Measurements from ENCODE around the gene FNIP2.

The FNIP2 gene

DNA sequence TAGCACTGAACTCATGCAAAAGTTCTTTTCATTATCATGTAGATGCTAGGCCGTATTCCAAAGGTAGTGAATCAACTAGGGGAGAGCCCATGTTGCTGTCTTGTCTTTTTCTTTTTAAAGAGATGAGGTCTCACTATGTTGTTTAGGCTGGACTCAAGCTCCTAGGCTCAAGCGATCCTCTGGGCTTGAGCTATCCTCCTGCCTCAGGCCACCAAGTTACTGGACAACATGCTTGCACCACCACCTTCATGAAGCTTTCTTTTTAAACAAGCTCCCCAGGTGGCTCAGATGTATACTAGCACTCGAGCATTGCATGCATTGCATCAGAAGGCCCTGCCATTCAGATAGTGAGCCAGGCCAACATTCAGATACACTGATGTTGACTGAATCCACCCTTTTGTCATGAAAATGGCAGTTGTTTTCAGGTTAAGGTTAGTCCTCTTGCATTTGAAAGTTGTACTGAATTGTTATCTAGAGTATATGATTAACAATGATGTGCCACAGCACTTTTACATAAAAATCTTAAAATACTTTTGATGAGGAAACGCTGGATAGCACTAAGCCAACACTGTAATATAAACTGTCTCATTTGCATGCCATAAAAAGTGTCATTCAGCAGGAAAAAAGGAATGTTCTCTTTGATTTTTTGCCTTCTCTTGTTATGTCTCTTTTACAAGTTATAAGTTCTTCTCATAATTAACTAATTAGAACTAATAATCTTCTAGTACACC is 76.7 kb downstream of the FNIP2 start:
- DNase-seq: no peak

DNA sequence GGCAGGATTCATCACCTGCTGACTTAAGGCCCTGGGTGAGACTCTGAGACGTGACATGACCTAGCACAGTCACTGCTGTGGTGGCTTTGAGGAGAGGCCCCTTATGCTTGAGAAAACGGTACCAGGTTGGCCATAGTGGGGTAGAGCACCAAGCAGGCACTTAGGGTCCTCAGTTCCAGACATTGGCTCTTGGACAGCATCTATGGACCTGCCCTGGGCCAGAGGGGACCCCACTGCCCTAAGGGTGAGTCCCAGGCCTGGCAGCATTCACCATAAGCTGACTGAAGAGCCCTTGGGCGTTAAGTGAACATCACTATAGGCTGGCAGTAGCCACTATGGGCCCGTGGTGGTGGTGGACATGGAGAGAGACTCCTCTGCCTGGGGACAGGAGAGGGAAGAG is 78.7 kb downstream of the FNIP2 start:
- no peak for DNase-seq

DNA sequence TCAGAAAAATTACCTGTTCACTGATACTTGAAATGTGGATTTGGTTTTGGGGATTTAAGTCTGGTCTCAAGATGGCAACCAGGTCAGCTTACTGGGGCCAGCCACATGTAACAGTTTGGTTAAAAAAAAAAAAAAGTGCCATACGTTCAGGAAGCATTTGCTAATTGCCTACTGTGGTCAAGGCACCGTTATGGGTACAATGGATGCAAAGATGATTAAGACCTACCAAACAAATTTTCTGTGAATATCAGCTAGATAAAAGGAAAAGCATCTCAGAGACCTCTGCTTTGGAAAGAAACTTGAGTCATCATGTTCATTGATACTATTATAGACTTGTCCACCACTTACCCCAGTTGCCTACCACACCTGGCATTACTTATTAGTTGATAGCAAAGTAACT is 80.9 kb downstream of the FNIP2 start:
- DNase-seq: no peak

DNA sequence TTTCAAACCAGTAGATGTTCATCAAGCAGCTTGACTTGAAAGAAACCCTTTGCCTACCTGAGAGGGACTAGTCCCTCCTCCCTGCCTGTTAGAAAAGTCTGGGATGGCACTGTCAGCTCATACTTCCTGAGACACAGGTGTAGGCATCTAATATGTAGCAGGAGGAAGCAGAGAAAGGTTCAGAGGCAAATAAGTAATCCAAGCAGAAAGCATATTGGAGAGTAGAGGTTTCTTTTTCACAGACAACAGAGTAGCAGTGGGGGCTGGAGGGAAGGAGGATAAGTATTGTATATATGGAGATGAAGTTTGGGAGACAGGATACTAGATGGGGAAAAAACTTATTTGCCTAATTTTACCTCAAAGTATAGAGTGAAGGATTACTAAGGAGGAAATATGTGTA is 81.5 kb downstream of the FNIP2 start:
- no peak for DNase-seq

DNA sequence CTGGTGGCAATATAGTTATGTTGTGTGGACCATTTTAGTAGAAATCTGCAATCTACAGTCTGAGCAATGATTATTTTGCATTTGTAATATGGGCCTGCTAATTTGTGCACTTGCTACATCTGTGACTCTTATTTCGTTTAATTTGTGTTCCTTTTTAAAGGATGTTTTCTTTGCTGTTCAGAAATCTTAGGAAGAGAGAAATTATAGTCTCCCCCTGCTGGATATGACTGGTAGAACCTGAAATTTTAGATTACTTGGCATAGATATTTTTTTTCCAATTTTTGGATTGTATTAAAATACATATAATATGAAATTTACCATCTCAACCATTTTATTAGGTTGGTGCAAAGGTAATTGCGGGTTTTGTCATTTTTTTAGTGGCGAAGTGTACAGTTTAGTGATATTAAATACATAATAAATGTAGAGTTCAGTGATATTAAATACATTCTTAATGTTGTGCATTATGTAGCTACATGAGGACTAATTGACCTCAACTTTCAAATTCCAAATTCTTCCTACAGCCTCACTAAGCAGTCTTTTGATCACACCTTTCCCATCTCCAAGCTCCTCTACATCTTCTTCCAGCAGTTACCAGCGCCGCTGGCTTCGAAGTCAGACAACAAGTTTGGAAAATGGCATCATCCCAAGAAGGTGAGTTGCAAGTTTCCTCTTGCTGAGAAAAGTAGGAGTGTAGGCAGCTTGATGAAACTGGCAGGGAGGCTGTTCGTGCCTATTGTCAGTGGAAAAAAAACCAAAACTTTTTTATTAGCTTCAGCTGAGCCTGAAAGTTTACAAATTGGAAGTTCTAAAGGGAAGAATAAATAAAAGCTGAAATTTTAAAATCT is 82.2 kb downstream of the FNIP2 start:
- DNase-seq: no peak

DNA sequence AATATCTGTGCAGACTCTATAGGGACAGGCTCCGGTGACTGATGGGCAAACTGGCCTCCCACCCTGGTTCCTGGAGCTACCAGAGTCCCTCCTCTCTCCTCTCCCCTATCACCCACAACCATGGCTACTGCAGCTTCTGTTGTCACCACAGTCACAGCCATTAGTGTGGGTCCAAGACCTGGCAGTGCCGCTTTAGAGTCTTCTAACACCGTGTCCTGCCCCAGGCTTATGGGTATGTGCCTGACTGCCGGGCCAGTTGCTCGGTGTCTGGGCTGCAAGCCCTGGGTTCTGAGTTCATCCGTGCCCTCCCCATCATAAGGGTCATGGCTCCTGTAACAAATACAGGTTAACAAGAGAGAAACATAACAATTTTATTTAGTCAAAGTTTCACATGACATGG is 85.4 kb downstream of the FNIP2 start:
- DNase-seq: no peak

DNA sequence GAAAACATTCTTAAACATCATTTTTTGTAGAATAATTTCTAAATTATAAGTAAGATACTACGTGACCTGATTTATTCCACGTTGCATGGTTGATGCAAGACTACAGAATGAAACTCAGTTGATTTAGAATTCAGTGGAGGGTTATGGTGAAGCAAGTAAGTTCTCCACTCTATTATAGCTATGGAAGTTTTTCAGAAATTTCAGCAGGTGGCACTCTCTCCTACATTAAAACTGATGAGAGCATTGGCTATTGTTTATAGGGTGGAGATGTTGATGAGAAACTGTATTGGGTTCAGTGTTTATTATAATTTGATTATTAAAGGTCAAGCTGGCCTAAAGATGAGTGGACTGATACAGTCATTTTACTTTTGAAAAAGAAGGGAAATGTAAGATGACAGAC is 88.0 kb downstream of the FNIP2 start:
- DNase-seq: peak; percentile 21

DNA sequence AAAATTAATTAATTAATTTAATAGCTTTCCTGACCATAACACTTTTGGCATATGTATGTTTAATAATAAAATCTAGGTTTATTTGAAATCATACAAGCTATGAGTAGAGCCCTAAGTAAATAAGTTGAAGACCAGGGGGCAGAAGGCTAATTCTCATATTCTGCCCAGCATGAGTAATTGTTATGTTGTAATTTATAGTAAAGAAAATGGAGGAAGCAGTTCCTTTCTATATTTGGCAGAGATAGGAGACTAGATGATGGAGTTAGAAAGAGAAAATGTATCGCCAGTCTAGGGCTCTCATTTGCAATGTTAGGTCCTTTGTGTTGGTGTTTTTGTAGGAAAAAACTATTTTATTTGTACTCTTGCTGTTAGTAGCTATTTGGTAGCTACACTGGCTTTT is 89.1 kb downstream of the FNIP2 start:
- no peak for DNase-seq

DNA sequence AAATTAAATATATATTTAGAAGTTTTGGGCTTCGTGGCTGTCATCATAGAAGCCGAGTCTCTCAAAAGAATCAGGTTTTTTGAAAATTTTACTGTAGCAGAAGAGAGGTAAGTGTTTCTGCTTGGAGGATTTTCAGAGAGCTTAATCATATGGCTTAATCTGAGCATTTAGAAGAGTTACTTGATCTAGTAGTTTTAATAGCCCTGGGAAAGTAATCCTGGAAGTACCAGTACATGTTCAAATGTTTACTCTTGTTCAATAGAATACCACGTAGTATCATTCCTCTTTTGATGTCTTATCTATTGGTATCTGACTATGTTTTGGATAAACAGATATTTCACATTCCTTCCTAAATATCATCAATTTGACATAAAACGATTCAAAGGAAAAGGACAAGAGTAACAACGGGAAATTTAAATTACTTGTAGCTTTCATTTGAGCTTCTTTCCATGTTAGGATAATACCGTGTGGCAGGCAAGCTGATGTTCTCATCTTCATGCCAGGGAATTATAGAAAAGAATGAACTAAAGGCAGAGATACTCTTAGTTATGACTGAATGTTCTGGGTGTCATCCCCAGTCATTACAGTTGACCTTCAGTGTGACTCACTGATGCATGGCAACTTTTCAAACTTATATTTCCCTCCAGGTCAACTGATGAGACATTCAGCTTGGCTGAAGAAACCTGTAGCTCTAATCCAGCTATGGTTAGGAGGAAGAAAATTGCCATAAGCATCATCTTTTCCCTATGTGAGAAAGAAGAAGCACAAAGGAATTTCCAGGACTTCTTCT is 89.8 kb downstream of the FNIP2 start:
- DNase-seq: no peak

DNA sequence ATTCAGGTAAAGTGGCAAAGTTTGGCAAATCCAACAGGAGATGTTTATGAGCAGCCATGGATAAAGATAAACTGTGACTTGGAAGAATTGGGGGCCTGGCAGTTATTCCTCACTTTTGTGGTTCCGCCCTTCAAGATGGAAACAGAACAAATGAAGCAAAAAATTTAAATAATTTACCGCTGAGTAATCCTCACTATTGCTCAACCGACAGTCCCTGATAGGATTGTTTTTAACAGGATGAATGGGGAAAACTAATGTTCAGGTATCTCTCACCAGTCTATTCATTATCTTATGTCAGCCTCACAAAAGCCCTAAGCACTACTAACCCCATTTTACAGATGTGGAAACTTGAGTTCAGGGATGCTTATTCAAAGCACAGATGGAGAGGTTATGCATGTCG is 90.8 kb downstream of the FNIP2 start:
- DNase-seq: no peak

DNA sequence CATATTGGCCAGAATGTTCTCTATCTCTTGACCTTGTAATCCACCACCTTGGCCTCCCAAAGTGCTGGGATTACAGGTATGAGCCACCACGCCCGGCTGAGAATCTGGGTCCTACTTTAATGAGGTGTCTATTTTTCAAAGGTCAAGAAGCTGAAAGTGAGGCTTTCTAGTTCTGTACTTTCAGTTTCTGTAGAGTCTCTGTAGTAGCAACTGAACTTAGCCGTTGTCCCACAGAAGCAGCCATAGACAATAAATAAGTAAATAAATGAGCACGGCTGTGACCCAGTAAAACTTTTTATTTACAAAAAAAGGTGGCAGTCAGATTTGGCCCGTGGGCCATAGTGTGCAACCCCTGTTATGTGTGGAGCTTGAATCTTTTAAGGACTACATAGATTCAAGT is 92.0 kb downstream of the FNIP2 start:
- DNase-seq: no peak

DNA sequence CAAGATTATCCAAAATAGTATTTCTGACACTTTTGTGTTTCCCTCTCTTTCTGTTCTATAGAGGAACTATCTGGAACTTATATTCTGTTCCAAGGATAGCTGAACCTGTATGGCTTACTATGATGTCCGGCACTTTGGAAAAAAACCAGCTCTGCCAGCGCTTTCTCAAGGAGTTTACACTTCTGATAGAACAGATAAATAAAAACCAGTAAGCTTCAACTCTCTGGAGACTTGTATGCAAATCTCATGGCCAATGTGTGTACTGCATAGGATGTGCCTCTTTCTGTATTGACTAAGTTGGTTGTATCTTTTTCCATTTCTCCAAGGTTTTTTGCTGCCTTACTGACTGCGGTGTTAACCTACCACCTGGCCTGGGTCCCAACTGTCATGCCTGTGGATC is 92.5 kb downstream of the FNIP2 start:
- DNase-seq: no peak

DNA sequence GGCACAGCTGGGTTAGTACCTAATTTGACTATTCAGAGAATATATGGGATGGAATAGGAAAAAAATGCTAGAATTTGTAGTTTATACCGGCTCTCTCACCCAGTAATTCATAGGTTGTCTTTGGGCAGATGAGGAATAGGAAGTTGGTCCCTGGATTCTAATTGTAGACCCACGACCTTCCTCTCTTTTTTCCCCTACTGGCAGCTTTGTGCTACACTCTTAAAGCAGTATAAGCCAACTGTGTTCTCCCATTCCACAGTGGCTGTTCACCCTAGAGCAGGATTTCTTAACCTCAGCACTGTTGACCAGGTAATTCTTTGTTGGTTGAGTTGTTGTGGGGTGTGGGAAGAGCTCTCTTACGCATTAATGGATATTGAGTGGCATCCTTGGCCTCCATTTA is 92.9 kb downstream of the FNIP2 start:
- DNase-seq: no peak

DNA sequence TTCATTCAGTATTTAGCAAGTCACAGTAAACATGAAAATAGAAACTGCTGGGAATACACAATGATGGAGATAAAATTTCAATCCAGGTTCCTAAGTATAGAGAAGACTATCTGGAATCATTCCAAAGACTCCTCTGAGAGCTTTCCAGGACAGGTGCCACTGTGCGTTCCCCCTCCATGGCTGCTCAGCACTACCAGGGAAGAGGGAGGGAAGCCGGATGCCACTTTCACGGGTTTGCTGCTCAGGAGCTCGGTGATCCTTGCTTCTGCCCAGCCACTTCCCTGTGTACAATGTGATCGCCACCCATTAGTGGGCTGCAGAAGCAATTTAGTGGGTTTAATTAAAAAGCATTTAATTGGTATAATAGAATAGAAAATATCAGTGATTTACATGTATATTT is 94.5 kb downstream of the FNIP2 start:
- no peak for DNase-seq

DNA sequence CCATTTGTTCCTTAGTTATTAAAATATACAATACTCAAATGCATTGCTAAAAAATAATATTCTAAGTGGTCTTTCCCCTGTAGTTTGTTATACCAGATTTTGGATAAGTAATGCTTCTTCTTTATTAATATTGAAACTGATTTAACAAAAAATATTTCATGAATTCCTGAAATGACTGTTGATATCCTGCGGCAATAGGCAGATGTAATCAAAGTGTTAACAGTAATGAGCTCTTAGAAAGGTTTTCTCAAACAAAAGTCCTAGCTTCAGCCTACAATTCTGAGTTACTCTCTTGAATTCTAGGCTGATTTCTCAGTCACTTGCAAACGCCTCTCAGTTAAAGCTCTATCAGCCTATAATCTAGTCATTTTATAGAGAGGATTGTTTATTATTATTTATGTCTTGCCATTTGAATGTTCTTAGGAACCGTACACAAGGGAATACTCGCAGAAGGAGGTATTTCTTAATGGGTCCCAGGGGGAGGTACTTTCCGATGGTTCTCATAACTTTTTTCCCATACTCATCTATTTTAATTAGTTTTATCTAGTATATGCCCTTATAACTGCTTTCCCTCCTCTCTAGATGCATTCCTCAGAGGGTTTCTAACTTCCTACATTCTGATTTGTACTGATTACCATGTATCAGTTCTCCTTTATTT is 96.8 kb downstream of the FNIP2 start:
- DNase-seq: no peak

DNA sequence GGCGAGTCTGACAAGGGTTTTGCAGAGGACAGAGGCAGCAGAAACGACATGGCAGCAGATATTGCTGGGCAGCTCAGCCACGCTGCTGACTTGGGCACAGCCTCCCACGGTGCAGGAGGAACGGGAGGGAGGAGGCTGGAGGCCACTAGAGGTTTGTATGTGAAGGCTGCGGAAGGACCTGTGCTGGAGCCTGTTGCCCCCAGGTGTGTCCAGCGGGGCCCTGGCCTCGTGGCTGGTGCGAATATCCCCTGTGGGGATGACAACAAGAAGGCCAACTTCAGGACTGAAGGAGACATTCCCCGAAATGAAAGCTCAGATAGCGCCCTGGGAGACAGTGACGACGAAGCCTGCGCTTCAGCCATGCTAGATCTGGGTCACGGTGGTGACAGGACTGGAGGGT is 100.2 kb downstream of the FNIP2 start:
- no peak for DNase-seq

DNA sequence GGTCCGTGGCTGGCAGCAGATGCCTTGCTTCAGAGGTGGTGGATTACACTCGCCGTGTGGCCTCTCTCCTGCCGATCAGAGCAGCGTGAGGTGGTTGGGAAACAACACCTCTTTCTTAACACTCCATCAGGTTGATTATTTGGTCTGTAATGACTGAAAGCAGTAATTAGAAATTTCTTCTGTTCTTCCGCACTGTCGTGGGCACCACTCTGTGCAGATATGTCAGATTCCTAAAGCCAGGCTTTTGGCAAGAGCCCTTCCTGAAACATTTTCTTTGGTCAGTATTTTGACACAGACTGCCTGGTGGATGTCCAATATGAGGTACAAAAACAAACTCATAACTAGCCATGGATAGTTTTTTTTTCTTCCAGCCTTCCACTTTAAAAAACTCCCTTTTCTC is 100.9 kb downstream of the FNIP2 start:
- DNase-seq: no peak

DNA sequence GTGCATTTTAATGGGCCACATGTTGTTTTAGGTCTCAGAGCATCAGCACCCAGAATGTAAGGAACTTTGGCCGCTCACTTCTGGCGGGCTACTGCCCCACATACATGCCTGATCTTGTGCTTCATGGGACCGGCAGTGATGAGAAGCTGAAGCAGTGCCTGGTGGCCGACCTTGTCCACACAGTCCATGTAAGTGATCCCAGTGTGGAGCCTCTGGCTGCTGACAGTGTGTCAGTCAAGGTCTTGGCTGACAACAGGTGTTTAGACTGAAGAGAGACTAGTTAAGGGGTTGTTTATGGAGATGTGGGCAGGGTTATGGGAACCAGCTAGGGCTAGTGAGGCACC is 101.4 kb downstream of the FNIP2 start:
- no peak for DNase-seq

DNA sequence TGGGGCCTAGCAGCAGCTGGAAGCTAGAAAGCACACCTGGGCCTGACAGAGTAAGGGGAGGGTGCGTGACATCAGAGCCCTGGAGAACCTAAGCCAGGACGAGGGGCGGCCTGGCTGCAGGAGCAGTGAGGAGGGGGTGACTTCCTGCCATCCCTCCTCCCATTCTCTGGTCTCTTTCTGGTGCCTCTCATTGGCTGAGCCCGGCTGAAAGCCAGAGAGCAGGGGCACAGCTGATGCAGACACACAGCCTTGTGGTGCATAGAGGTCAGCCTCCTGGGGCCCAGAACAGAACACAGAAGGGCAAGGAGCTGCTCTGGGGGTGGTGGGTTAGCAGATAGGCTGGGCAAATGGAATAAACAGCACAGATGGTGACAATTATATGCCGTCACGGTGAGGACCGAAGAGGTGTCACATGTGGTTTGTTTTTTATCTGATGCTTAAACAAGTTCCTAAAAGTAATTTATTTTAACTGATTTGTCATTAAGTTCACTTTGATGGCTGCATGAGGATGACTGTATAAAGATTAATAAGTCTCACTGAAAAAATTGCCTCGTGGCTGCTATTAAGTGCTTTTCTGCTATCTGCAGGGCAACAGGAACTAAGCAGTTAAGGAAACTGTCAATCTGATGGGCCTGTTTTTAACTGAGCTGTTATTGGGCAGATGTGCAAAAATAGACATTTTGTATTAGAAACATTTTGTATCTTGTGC is 102.0 kb downstream of the FNIP2 start:
- peak; percentile 19 for DNase-seq

DNA sequence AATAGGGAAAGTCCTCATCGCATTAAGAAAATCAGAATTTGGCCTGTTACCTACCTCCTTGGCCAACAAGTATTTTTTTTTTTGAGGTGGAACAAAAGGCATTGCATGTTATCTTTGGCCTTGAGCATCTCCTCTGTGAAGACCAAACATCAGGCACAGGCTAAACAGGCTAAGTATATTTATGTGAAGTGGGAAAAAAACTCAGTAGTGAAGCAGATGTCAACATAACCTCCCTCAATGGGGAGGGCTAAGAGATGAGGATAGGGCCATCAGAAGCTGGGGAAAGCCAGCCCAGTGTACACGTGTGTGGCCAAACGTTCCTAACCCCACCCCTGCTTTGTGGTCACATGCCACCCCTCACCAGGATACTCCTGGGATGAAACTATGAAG is 102.5 kb downstream of the FNIP2 start:
- no peak for DNase-seq

DNA sequence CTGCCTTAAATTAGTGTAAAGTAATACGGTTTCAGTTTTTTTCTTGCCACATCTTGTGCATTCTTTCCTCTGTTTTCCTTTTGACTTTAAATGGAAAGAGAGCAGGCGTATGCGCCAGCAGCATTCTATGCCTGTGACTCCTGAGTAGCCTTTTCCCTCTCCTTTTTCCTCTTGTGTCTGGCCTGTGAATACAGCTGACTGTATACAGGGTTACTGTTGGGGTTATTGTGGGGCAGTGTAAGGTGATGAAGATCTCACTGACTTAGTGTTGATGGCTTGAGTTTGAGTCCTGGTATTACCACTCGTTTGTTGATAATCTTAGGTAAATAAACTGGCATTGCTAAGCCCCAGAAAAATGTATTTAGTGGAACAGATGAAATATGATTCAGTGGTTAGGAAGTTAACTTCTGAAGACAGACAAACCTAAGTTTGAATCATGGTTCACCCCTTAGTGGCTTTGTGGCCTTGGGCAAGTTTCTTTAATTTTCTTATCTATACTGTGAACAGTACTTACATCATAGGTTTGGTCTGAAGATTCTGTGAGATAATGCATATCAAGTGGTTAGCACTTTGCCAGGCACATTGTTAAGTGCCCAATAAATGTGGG is 105.1 kb downstream of the FNIP2 start:
- DNase-seq: no peak

DNA sequence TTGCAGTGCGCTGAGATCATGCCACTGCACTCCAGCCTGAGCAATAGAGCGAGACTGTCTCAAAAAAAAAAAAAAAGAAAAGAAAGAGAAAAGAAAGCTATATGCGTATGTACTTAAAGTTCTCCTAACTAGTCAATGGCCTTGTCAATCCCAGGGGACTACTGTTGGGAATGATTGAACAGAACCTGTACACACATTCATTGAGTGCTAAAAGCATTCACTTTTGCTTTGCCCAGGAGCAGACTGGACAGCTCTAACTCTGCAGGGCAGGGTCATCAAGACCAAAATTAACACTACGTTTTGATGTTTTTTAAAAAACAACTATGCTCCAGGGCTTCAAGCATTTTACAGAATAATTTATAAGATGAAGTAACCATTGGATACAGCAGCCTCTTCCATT is 106.2 kb downstream of the FNIP2 start:
- no peak for DNase-seq
